Activated naive CD8-positive, alpha-beta T cell (primary cell): Measurements from ENCODE around the gene ELOVL2.
A peak's percentile ranks its signal among the peaks of the same experiment; 100 is the strongest.

Source experiments
- H3K27ac Mint-ChIP-seq: one replicate; pipeline ENCODE4 v1.8.0; 2021; ENCODE audit warnings: mixed read lengths
- H3K27me3 Mint-ChIP-seq: one replicate; pipeline ENCODE4 v1.8.0; 2021; ENCODE audit warnings: mixed read lengths
- H3K36me3 Mint-ChIP-seq: one replicate; pipeline ENCODE4 v1.8.0; 2021; ENCODE audit warnings: mixed read lengths
- H3K4me1 Mint-ChIP-seq: one replicate; pipeline ENCODE4 v1.8.0; 2021; ENCODE audit warnings: low read depth, mixed read lengths
- H3K4me3 Mint-ChIP-seq: one replicate; pipeline ENCODE4 v1.8.0; 2021; ENCODE audit warnings: mild to moderate bottlenecking, mixed read lengths
- H3K9me3 Mint-ChIP-seq: one replicate; pipeline ENCODE4 v1.8.0; 2021; ENCODE audit warnings: low read depth, mixed read lengths

The ELOVL2 gene

DNA sequence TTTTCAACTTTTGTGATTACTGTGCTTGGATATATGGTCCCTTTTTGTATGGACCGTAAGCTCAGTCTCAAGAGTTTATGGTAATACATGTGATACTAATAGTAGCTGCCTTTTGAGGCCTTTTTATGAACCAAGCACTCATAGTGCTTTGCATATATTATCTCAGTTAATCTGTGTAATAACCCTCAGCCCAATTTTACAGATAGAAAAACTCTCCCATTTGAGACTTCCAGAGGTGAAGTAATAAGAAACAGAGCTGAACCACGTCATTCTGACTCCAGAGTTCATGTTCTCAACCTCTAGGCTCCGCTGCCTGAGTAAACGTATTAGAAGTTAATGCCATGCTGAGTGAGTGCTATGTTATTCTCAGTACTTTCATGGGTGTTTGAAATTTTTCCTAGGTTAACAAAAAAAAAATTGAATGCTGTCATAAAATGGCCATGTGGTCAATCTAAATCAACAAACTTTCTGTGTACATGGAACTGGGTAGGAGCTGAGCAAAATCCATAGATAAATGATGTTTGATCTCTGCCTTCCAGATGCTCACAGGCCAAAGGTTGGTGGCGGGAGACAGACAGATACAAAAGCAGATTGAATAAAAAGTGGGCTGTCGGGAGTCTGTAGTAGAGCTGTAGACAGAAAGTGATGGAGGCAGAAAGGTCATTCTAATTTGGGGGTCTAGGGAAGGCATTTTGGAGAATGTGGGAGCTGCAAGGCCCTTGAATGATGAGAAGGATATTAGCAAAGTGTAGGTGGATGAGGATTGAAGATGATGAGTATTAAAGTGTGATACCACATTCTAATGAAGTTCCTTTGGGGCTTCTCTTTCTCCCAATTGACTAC, 22.6 kb upstream of the ELOVL2 start:
- Mint-ChIP-seq H3K9me3 (no peaks in the 10 kb centered on the region), H3K27me3 (peaks cover 4% of the 10 kb centered on the region), H3K36me3 (no peaks in the 10 kb centered on the region), H3K27ac (no peak overlapping the region), H3K4me1 (no peaks in the 10 kb centered on the region), H3K4me3 (no peak overlapping the region)

DNA sequence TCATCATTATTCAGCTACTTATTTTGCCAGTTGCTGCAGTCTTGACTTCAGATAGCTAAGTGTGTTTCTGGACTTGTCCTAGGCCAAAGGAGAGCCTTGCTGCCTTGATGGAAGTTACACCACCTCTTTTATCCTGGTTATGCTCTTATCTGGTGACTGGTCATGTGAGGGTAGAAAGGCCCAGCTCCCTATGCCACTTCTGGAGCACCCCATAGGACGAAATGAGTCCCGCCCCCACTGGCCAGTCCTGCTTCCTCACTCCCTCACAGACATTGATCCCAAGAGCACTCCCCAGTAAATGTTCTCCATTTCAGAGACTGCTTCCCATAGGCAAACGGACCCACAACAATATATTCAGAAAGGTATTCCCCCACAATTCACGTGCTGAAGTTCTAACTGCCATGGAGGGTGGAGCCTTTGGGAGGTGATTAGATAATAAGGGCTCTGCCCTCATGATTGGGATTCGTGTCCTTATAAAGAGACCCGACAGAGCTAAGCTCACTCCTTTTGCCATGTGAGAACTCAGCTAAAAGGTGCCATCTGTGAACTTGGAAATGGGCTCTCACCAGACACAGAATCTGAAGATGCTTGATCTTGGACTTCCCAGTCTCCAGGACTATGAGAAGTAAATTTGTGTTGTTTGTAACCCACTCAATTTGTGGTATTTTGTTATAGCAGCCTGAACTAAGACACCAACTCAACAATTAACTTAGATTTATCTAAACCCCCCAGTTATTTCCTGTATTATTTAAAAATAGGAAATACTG, 21.5 kb upstream of the ELOVL2 start:
- Mint-ChIP-seq H3K9me3 (no peaks in the 10 kb centered on the region), H3K27me3 (peaks cover 5% of the 10 kb centered on the region), H3K4me3 (no peak overlapping the region), H3K36me3 (no peaks in the 10 kb centered on the region), H3K4me1 (no peaks in the 10 kb centered on the region), H3K27ac (no peak overlapping the region)

DNA sequence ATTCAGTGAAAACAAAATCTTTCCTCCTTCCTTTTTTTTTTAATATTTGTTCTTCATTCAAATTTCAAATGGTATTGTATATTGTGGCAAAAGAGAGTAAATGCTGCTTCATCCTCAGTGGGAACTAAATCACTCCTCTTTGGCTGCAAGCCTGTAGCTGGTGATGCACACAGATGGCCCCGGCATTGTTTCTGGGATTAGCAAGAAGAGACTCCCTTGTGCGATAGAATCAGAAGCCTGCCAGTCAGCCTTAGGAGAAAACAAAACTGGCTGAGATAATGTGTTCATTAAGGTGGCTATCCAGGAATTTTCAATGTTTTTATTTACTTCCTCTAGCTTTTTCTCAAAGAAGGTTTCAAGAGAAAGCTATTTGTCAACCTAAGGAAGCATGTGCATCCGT, 20.7 kb upstream of the ELOVL2 start:
- Mint-ChIP-seq H3K4me1 (no peaks in the 10 kb centered on the region), H3K36me3 (no peaks in the 10 kb centered on the region)

DNA sequence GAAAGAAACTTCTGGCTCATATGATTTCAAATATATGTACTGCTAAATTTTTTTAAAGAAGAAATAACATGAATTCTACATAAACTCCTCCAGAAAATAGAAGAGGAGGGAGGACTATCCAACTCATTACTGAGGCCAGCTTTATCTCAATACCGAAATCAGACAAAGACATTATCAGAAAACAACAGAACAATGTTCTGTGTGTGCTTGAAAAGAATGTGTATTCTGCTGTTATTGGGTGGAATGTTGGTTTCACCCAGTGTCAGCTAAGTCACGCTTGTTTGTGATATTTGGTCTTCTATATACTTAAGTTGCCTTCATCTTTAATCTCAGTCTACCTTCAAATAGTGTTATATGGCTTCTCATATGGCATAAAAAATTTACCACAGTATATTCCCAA, 18.6 kb upstream of the ELOVL2 start:
- Mint-ChIP-seq H3K36me3 (no peaks in the 10 kb centered on the region), H3K27ac (no peak overlapping the region), H3K9me3 (no peaks in the 10 kb centered on the region), H3K4me1 (no peaks in the 10 kb centered on the region), H3K27me3 (peaks cover 5% of the 10 kb centered on the region), H3K4me3 (no peak overlapping the region)

More for the DNA sequence above, 20.7 kb upstream of the ELOVL2 start:
- no peak overlapping the region for H3K27ac Mint-ChIP-seq
- no peak overlapping the region for H3K4me3 Mint-ChIP-seq
- H3K27me3 Mint-ChIP-seq, result peaks cover 5% of the 10 kb centered on the region
- H3K9me3 Mint-ChIP-seq, result no peaks in the 10 kb centered on the region

DNA sequence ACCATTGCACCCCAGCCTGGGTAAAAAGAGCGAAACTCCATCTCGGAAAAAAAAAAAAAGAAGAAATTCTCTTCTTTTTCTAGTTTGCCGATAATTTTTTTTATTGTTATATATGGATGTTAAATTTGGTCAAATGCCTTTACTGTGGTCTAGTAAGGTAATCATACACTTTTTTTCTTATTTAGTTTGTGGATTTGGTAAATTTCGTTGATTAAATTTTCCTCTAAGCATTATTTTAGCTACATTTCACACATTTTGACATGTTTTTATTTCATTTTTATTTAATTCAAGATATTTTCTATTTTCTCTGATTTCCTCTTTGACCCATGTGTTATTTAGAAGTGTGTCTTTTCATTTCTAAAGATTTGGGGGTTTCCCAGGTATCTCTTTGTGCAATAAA, 18.0 kb upstream of the ELOVL2 start:
- H3K27ac Mint-ChIP-seq, result no peak overlapping the region
- H3K4me1 Mint-ChIP-seq, result no peaks in the 10 kb centered on the region
- H3K36me3 Mint-ChIP-seq, result no peaks in the 10 kb centered on the region
- H3K9me3 Mint-ChIP-seq, result no peaks in the 10 kb centered on the region
- H3K27me3 Mint-ChIP-seq, result peaks cover 5% of the 10 kb centered on the region
- H3K4me3 Mint-ChIP-seq, result no peak overlapping the region

DNA sequence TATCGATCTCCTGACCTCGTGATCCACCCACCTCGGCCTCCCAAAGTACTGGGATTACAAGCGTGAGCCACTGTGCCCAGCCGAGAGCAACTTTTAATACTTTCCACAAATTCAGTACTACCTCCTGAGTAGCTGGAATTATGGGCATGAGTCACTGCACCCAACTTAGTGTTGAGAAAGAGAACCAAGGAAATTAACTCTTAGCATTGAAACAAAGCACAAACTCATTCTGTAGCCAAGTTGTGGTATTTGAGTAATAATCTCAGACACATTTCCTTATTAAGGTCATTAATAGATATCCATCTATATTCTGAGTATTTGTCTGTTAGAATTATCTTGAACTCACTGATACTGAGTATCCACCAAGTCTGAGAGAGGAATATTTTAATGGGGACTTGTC, 14.3 kb upstream of the ELOVL2 start:
- Mint-ChIP-seq H3K27ac (no peak overlapping the region), H3K36me3 (no peaks in the 10 kb centered on the region), H3K4me1 (no peaks in the 10 kb centered on the region), H3K4me3 (no peak overlapping the region), H3K27me3 (peaks cover 9% of the 10 kb centered on the region), H3K9me3 (no peaks in the 10 kb centered on the region)

DNA sequence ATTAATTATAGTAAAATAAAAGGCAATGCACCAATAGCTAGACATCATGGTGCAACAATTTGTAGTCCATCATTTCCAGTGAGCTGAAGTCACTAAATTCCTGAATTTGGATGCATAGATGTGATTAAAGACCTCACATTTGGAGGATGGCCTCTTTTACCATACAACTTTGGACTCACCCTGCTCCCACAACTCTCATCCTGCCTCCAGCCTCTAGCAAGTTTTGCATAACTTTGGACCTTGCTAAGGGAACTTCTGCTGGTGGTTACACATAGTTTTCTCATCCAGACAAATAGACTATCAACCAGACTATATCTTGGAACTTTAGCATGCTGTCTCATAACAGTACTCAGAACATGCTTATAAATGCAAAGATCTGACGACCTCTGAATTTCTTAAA, 12.8 kb upstream of the ELOVL2 start:
- H3K27ac Mint-ChIP-seq, result no peak overlapping the region
- no peaks in the 10 kb centered on the region for H3K9me3 Mint-ChIP-seq
- H3K36me3 Mint-ChIP-seq, result no peaks in the 10 kb centered on the region
- no peak overlapping the region for H3K4me3 Mint-ChIP-seq
- peaks cover 6% of the 10 kb centered on the region for H3K27me3 Mint-ChIP-seq
- H3K4me1 Mint-ChIP-seq, result no peaks in the 10 kb centered on the region

DNA sequence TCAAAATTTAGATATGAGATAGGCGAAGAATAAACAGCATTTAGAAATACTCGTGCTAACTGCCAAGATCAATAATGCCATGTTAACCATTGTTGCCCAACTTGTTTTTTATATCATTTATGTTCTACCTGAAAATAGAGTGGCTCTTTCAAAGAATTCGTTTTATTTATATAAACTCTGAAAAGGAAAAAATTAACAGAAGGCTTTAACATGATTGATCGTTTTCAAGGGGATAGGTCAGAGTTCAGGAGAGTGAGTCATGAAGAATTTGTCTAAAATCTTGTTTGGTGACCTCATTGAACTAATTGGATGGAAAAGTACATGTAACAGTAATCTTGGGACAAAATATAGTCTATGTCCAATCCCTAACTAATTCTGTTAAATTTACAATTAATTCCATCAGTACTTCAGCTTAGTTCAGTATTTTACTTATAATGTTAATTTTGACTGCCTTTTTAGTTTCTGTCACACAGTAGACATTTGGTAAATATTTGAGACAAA, 11.1 kb upstream of the ELOVL2 start:
- H3K4me1 Mint-ChIP-seq, result no peaks in the 10 kb centered on the region
- H3K4me3 Mint-ChIP-seq, result no peak overlapping the region
- H3K27ac Mint-ChIP-seq, result no peak overlapping the region
- no peaks in the 10 kb centered on the region for H3K36me3 Mint-ChIP-seq
- peaks cover 11% of the 10 kb centered on the region for H3K27me3 Mint-ChIP-seq
- no peaks in the 10 kb centered on the region for H3K9me3 Mint-ChIP-seq

DNA sequence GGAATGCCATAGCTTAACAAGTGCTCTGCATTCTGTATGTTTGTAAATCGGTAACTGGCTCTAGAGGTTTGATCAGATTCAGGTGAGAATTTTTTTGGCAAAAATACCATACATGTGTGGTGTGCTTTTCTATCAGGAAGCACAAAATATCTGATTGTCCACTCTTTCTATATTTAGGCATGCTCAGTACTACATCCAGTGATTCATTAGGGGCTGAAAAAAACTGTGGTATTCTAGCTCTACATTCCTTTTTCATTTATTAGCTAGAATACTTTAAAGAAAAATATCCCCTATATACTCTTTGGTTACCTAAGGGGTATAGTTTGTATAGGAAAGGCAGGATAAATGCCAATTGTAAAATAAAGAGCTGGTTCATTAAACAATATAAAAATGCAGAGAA, 10.6 kb upstream of the ELOVL2 start:
- Mint-ChIP-seq H3K9me3 (no peaks in the 10 kb centered on the region), H3K4me1 (no peaks in the 10 kb centered on the region), H3K4me3 (no peak overlapping the region), H3K27ac (no peak overlapping the region), H3K27me3 (peaks cover 12% of the 10 kb centered on the region), H3K36me3 (no peaks in the 10 kb centered on the region)

DNA sequence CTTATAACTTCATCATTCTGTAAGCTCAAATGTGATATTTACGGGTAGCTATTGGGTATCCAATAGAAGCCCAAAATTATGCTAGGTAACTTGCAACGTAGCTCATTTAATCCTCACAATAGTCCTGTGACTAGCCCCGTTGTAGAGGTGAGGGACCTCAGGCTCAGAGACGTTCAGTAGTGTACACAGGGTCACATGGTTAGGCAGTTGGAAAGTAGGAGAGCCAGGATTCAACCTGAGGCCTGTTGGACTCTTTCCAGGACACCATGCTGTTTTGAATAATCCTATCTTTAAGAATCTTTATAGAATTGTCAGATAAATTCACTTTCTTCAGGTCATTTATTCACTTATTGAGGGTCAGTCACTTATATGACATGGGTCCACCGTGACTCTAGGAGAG, 9.2 kb upstream of the ELOVL2 start:
- Mint-ChIP-seq H3K27me3 (peaks cover 19% of the 10 kb centered on the region), H3K36me3 (no peaks in the 10 kb centered on the region), H3K4me1 (no peaks in the 10 kb centered on the region), H3K9me3 (no peaks in the 10 kb centered on the region), H3K4me3 (no peak overlapping the region), H3K27ac (no peak overlapping the region)

DNA sequence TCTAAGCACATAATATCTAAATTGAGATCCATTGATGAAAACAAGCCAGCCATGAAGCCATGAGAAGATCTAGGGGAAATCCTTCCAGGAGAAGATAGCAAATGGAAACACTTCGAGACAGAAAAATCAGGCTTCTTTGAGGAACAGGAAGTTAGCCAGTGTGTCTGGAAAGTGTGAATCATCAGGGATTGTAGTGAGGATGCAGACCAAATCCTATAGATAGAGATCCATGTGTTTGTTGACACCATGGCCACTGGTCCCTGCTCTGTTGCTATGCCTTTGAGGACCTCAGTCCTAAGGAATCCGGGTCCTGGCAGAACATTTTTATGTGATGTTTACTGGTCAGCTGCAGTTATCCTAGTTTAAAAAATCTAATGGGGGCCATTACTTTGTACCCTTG, 6.6 kb upstream of the ELOVL2 start:
- H3K27me3 Mint-ChIP-seq, result peaks cover 38% of the 10 kb centered on the region
- H3K9me3 Mint-ChIP-seq, result no peaks in the 10 kb centered on the region
- no peaks in the 10 kb centered on the region for H3K4me1 Mint-ChIP-seq
- H3K4me3 Mint-ChIP-seq, result no peak overlapping the region
- H3K36me3 Mint-ChIP-seq, result no peaks in the 10 kb centered on the region
- no peak overlapping the region for H3K27ac Mint-ChIP-seq

DNA sequence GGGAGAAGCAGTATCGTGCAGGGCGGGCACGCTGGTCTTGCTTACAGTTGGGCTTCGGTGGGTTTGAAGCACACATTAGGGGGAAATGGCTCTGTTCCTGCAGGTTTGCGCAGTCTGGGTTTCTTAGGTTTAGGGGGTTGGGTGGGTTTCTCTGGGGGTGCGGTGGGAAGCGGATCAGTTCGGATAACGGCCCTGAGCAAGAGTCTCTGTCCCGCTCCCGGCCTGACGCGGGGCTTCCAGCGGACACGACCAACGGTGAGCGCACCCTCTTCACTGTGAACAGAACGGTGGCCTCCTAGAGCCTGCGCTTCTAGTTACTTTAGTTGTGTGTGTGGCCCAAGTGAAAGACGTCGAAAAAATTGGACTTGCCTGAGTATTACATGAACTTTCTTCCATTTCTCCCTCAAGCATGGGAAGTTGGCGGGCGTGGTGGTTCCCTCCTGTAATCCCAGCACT, 635 bp upstream of the ELOVL2 start:
- H3K27me3 Mint-ChIP-seq, result peaks cover 53% of the 10 kb centered on the region
- H3K9me3 Mint-ChIP-seq, result no peaks in the 10 kb centered on the region
- H3K4me3 Mint-ChIP-seq, result peak overlapping the region; percentile 81
- no peak overlapping the region for H3K27ac Mint-ChIP-seq
- no peaks in the 10 kb centered on the region for H3K36me3 Mint-ChIP-seq
- H3K4me1 Mint-ChIP-seq, result peaks cover 11% of the 10 kb centered on the region

DNA sequence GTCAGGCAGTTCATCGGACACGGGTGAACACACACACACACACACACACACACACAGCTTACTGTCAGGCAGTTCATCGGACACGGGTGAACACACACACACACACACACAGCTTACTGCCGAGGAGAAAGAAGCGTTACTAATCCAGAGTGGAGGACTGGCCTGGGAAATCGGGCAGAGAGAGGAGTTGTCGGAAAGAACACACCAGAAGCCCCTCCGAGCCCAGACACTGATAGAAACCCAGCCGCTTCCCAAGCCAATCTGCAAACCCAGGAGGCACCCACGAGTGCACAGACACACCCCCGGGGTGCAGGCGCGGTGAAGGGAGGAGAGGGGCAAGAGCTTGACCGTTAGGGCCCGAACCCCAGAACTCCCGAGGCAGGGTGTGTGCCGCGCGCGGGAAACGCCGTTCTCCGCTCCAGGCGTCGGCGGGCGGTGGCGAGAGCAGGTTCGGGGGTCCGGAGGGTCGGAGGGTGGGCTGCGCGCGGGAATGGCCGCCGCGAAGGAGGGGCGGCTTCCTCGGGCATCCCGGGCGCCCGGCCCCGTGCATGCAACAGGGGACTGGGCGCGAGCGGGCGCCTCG, 636 bp downstream of the ELOVL2 start:
- Mint-ChIP-seq H3K9me3 (no peaks in the 10 kb centered on the region), H3K4me3 (peak overlapping the region; percentile 74), H3K4me1 (peaks cover 11% of the 10 kb centered on the region), H3K36me3 (no peaks in the 10 kb centered on the region), H3K27me3 (peaks cover 49% of the 10 kb centered on the region), H3K27ac (no peak overlapping the region)

DNA sequence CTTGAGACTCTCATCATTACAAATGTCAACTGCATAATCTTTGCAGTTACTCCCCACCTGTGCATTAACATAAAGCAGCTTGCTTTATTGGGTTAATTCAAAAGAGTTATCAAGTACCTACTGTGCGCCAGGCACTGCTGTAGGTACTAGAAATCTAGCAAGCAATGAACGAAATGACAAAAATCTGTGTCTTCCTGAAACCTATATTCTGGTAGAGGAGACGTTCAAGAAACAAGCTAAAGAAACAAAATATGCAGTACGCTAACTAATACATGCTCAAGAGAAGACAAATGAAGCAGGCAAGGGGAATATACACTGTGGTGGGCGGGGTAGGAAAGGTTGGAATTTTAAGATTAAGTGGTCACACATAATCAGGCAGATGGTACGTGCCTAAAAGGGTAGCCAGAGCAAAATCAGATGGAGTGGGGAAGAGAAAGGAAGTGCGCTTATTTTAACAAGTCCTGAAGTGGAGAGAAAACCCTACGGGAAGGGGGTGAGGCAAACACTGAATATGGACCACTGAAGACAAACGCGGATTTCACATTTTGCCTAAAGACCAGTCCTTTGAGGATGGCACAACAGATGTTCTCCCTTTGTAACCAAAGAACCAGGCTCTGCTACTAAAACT, 1.2 kb downstream of the ELOVL2 start:
- no peaks in the 10 kb centered on the region for H3K9me3 Mint-ChIP-seq
- no peak overlapping the region for H3K27ac Mint-ChIP-seq
- H3K4me3 Mint-ChIP-seq, result peak overlapping the region; percentile 74
- H3K27me3 Mint-ChIP-seq, result peaks cover 46% of the 10 kb centered on the region
- H3K36me3 Mint-ChIP-seq, result no peaks in the 10 kb centered on the region
- H3K4me1 Mint-ChIP-seq, result peaks cover 11% of the 10 kb centered on the region
